Suppressor macrophage (primary cell): ENCODE measurements around the gene COMMD1.
"Not testable (repeated sequence)": the region's sequence is repeated elsewhere in the genome, so short reads cannot be mapped to it uniquely, and the experiment has no call there.

ENCODE experiments used
- DNase-seq, 4 experiments: peaks; one replicate each; pipeline ENCODE4 v3.0.0-alpha.2; 2020 to 2022

COMMD1 gene

GRCh38 chr2:62076980-62077638 lies 171.6 kb downstream of the COMMD1 start:
- peak in 3 of 4 experiments; percentile 2 to 11 (median 3) for DNase-seq

GRCh38 chr2:62084801-62085200 lies 179.3 kb downstream of the COMMD1 start:
- DNase-seq = no peak

- DNase-seq = no peak
Observed at GRCh38 chr2:62089658-62090057, 184.2 kb downstream of the COMMD1 start.

GRCh38 chr2:62091471-62091870 lies 186.0 kb downstream of the COMMD1 start:
- DNase-seq = no peak

- peak; percentile 40 to 72 (median 60) for DNase-seq
Observed at GRCh38 chr2:62099050-62099449, 193.6 kb downstream of the COMMD1 start.

- no peak for DNase-seq
Observed at GRCh38 chr2:62099523-62100175, 194.2 kb downstream of the COMMD1 start.

GRCh38 chr2:62101886-62102285 lies 196.4 kb downstream of the COMMD1 start:
- no peak for DNase-seq

- DNase-seq = no peak
Observed at GRCh38 chr2:62102402-62102920, 197.0 kb downstream of the COMMD1 start.

GRCh38 chr2:62109554-62109953 lies 204.1 kb downstream of the COMMD1 start:
- DNase-seq = no peak

- no peak for DNase-seq
Observed at GRCh38 chr2:62110415-62111025, 205.0 kb downstream of the COMMD1 start.

GRCh38 chr2:62112179-62112578 lies 206.7 kb downstream of the COMMD1 start:
- peak; percentile 19 to 51 (median 33) for DNase-seq

- no peak for DNase-seq
Observed at GRCh38 chr2:62114564-62114963, 209.1 kb downstream of the COMMD1 start.

- DNase-seq = no peak
Observed at GRCh38 chr2:62116983-62117382, 211.5 kb downstream of the COMMD1 start.

- DNase-seq = peak in 2 of 4 experiments; percentile 23 to 40
Observed at GRCh38 chr2:62118160-62118559, 212.7 kb downstream of the COMMD1 start.

- DNase-seq = peak; percentile 30 to 71 (median 50)
Observed at GRCh38 chr2:62119311-62119974, 214.0 kb downstream of the COMMD1 start.

GRCh38 chr2:62126239-62126638 lies 220.8 kb downstream of the COMMD1 start:
- not testable (repeated sequence) for DNase-seq

- DNase-seq = no peak
Observed at GRCh38 chr2:62133320-62133823, 227.9 kb downstream of the COMMD1 start.

- DNase-seq = no peak
Observed at GRCh38 chr2:62136956-62137830, 231.7 kb downstream of the COMMD1 start.

- DNase-seq = no peak
Observed at GRCh38 chr2:62140426-62141141, 235.1 kb downstream of the COMMD1 start.

- peak in 1 of 4 experiments; percentile 14 for DNase-seq
Observed at GRCh38 chr2:62141142-62141740, 235.8 kb downstream of the COMMD1 start.

GRCh38 chr2:62142054-62142453 lies 236.6 kb downstream of the COMMD1 start:
- peak in 3 of 4 experiments; percentile 10 to 24 (median 12) for DNase-seq
